Coronary artery (tissue), 2 donors: ENCODE results near the gene APPBP2.

Source experiments
- DNase-seq: peaks from one replicate; pipeline ENCODE4 v3.0.0-alpha.2; 2017; ENCODE audit warnings: low spot score
- H3K27ac ChIP-seq, 2 donors: fragments of 200-600 bp; sonication (generic); one replicate each; pipeline ENCODE4 v1.5.1; 2016 to 2019
- H3K4me3 ChIP-seq: fragments of 200-600 bp; sonication (generic); 2 replicates; pipeline ENCODE4 v1.5.1; 2016; ENCODE audit warnings: mild to moderate bottlenecking, moderate library complexity
- TF ChIP-seq, protein P1 (sequence below): fragments of 200-600 bp; sonication (generic); IDR thresholded peaks from one replicate; pipeline ENCODE4 v1.5.1; 2019; ENCODE audit warnings: antibody characterized with exemption

The APPBP2 gene, protein sequence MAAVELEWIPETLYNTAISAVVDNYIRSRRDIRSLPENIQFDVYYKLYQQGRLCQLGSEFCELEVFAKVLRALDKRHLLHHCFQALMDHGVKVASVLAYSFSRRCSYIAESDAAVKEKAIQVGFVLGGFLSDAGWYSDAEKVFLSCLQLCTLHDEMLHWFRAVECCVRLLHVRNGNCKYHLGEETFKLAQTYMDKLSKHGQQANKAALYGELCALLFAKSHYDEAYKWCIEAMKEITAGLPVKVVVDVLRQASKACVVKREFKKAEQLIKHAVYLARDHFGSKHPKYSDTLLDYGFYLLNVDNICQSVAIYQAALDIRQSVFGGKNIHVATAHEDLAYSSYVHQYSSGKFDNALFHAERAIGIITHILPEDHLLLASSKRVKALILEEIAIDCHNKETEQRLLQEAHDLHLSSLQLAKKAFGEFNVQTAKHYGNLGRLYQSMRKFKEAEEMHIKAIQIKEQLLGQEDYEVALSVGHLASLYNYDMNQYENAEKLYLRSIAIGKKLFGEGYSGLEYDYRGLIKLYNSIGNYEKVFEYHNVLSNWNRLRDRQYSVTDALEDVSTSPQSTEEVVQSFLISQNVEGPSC

DNA sequence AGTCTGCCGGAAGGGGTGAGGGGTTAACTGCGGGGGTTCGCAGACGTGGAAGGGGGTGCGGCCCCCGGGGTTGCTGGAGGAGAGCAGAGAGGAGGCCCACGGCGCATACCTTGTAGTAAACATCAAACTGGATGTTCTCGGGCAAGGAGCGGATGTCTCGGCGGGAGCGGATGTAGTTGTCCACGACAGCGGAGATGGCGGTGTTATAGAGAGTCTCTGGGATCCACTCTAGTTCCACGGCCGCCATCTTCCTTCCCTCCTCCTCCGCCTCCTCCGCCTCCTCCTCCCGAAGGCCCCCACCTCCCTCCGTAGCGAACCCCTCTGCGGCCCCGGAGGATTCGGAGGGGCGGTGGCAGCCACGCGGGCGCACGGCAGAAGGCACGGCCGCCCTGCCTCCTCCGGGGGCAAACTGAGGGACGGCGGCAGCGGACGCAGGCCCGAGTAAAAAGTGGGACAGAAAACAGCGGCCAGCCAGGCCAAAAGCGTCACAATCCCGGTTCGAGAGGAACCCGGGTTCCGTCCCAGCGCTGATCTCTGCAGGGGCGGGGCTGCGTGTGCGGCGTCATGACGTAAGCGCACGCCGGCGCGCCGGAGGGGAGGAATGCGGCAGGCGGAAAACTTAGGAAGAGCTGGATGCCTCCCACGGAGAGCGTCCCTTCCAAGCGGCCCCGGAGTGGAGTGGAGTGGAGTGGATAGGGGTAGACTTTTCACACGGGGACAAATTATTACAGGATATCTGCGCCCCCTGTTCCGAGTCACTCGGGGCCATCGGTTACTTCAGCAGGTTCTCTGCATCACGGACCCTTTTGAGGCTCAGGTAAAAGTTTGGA, at the start of gene APPBP2:
APPBP2 (minus strand) TSS at position 558 of the 830 bp plus-strand sequence; CDS start at position 247, 311 bp downstream.
- Histone ChIP-seq H3K27ac (peak within 1 kb of the TSS; percentile 99), H3K4me3 (peak within 1 kb of the TSS; percentile 91)
- DNase-seq: peak; percentile 93
- TF ChIP-seq, protein P1, sequence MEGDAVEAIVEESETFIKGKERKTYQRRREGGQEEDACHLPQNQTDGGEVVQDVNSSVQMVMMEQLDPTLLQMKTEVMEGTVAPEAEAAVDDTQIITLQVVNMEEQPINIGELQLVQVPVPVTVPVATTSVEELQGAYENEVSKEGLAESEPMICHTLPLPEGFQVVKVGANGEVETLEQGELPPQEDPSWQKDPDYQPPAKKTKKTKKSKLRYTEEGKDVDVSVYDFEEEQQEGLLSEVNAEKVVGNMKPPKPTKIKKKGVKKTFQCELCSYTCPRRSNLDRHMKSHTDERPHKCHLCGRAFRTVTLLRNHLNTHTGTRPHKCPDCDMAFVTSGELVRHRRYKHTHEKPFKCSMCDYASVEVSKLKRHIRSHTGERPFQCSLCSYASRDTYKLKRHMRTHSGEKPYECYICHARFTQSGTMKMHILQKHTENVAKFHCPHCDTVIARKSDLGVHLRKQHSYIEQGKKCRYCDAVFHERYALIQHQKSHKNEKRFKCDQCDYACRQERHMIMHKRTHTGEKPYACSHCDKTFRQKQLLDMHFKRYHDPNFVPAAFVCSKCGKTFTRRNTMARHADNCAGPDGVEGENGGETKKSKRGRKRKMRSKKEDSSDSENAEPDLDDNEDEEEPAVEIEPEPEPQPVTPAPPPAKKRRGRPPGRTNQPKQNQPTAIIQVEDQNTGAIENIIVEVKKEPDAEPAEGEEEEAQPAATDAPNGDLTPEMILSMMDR: no peak

DNA sequence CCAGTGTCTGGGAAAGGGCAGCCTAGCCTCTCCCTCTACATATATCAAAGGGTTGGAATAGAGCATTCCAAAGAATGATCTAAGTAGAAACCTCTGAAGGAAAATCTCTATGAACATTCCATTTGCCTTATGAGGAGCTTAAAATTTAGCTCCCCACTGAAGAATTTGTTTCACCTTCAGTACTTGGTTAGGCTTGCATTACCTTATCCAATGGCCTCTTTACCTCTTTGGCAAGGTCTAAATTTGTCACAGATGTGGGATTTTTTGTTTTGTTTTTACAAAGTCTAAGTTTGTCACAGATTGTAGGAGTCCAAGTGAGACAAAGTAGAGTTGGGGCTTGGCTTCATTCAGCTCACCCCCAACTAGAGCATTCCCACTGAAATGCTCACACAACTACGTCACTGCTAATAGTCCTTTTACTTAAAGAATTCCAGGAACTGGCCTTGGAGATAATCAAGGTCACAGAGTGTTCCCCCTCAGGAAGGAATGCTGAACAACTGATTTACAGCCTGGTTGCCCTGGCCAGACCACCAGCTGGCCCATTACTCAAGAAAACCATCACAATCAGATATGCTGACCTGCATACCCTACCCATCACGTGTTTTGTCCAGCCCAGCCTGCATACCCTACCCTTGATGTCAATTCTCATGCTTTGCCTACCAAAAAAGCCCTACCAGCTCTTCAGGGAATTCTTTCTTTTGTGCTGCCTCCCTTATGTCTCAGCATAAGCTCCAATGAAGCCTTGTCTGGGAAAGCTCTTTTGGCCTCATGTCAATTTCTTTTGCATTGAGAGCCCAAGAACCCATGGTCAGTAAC, 47.4 kb upstream of the APPBP2 start:
- H3K27ac ChIP-seq: peak overlapping the region in 1 of 2 donors; percentile 70
- no peak for DNase-seq
- TF ChIP-seq, protein P1: no peak

DNA sequence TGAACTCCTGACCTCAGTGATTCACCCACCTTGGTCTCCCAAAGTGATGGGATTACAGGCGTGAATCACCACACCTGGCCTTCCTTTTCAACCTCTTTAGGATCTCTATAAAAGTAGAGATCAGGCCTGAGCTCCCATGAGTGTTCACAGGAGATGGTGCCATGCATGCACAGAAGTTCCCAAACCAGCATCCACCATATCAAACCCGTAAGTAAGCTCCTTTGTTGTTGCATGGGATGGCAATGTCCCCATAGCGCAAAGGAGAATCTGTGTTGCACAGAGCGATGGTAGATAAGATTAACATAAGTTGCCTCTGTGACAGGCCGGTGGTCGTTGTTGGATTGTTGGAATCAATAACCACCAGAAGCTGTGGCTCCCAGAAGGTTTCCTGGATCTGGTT, 39.2 kb upstream of the APPBP2 start:
- Histone ChIP-seq H3K4me3 (no peak overlapping the region), H3K27ac (no peak overlapping the region)
- TF ChIP-seq, protein P1: no peak
- DNase-seq: no peak

More for the DNA sequence above, 47.4 kb upstream of the APPBP2 start:
- H3K4me3 ChIP-seq: no peak overlapping the region

DNA sequence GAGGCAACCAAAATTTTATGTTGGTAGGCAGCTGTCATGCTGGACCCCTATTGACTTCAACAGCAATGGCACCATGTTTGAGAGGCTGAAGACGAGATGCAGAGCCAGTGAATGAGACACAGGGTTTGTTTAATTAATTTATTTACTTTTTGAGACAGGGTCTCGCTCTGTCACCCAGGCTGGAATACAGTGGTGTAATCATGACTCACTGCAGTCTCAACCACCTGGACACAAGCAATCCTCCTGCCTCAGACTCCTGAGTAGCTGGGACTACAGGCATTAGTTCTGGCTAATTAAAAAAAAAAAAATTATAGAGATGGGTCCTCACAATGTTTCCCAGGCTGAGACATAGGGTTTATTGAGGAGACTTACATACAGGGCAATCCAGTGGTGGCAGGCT, 37.7 kb upstream of the APPBP2 start:
- no peak for DNase-seq

DNA sequence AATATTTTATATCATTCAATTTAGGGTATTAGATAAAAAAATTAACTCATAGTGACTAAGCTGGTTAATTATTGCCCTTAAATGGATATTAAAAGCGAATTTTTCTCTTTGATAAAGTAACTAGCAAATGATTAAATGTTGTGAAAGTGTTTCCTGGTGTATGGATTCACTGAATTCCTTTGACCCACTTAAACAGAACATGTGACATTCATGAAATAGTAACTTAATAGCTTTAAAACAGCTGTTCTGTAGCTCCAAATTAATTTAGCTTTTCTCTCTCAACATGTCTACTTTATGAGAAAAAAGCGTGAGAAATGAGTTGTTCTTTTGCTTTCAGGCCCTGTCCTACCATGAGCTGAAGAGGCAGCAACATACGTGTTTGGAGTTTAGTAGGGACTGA, 36.4 kb upstream of the APPBP2 start:
- TF ChIP-seq, protein P1: no peak
- no peak overlapping the region for H3K27ac ChIP-seq

More for the DNA sequence above, 37.7 kb upstream of the APPBP2 start:
- H3K27ac ChIP-seq: no peak overlapping the region
- no peak overlapping the region for H3K4me3 ChIP-seq
- TF ChIP-seq, protein P1: no peak

DNA sequence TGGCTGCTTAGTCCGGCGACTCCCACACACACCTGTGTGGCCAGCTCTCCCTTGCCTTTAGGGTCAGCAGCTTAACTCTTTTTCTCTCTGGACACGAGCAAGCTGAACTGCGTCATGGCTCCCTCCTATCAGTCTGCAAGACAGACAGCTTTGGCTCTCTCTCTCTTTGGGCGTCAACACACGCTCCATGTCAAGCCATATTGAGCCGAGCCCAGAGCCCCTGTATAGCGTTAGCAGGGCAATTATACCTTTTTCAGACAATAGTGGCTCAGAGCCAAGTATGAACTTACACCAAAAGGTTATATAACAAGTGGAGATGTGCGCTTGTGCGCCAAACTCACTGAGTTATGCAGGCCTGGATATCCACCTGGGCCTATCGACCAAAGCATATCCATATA, 34.8 kb upstream of the APPBP2 start:
- no peak overlapping the region for H3K27ac ChIP-seq
- TF ChIP-seq, protein P1: no peak
- no peak for DNase-seq
- H3K4me3 ChIP-seq: no peak overlapping the region

More for the DNA sequence above, 36.4 kb upstream of the APPBP2 start:
- DNase-seq: no peak
- no peak overlapping the region for H3K4me3 ChIP-seq
